Loucy (cell line): ENCODE measurements around the gene SCYGR3.

Experiments used
- CTCF ChIP-seq: fragments of 200-600 bp; sonication (generic); conservative IDR thresholded peaks from 2 replicates; pipeline ENCODE4 v1.5.1; 2014; ENCODE audit warnings: mild to moderate bottlenecking, antibody characterized with exemption, low read length
- EZH2phosphoT487 ChIP-seq: fragments of 200-600 bp; IDR thresholded peaks from 2 replicates; pipeline ENCODE4 v1.6.1; 2018; ENCODE audit warnings: antibody characterized with exemption, mild to moderate bottlenecking, moderate library complexity, borderline replicate concordance

GRCh38 chr2:227617316-227618230 is 2.9 kb upstream of the SCYGR3 start, which contains the start of gene SCYGR4:
- no peak for TF ChIP-seq CTCF
- no peak for TF ChIP-seq EZH2phosphoT487
